Small intestine (tissue), 7 donors: ENCODE measurements around the gene ZDHHC14. TPM values are rescaled to one million over a fixed set of nuclear protein-coding genes. Genes with fewer than 3 reads are reported as not detected.
A peak's percentile ranks its signal among the peaks of the same experiment; 100 is the strongest.
"Not testable (repeated sequence)": the region's sequence is repeated elsewhere in the genome, so short reads cannot be mapped to it uniquely, and the experiment has no call there.

Experiments used
- DNase-seq, 2 donors: peaks; one replicate each; pipeline versions ENCODE4 v3.0.0 to v3.0.0-alpha.2; 2013
- FAIRE-seq: peaks from 2 replicates; lab custom pipeline; 2012; peaks lifted over from hg19 to GRCh38; lab: Jason Lieb, UNC
- H3K27ac ChIP-seq, 3 donors: one replicate each; pipeline ENCODE4 v1.5.1; 2013; ENCODE audit warnings: low read length in 2 of 3, mild to moderate bottlenecking in 2 of 3, control low read depth in 1 of 3, inconsistent platforms in 1 of 3, low read depth in 1 of 3, moderate library complexity in 1 of 3
- H3K27me3 ChIP-seq, 3 donors: one replicate each; pipeline ENCODE4 v1.6.1; 2013; ENCODE audit warnings: low read length in 3 of 3, inconsistent platforms in 1 of 3; ENCODE audit not compliant: control insufficient read depth in 3 of 3, insufficient read depth in 3 of 3
- H3K36me3 ChIP-seq, 3 donors: one replicate each; pipeline ENCODE4 v1.6.1; 2013; ENCODE audit warnings: low read length in 3 of 3, inconsistent platforms in 1 of 3, low read depth in 1 of 3, mild to moderate bottlenecking in 1 of 3, moderate library complexity in 1 of 3; ENCODE audit not compliant: control insufficient read depth in 3 of 3, insufficient read depth in 2 of 3
- H3K4me1 ChIP-seq, 3 donors: one replicate each; pipeline ENCODE4 v1.6.1; 2013; ENCODE audit warnings: low read length in 2 of 3, inconsistent platforms in 1 of 3, low read depth in 1 of 3, mild to moderate bottlenecking in 1 of 3, moderate library complexity in 1 of 3; ENCODE audit not compliant: control insufficient read depth in 3 of 3, insufficient read depth in 2 of 3
- H3K4me3 ChIP-seq, 3 donors: one replicate each; pipeline ENCODE4 v1.5.1; 2013; ENCODE audit warnings: low read length in 3 of 3, control low read depth in 1 of 3, inconsistent platforms in 1 of 3, low read depth in 1 of 3, mild to moderate bottlenecking in 1 of 3, moderate library complexity in 1 of 3
- H3K9me3 ChIP-seq, 2 donors: one replicate each; pipeline ENCODE4 v1.6.1; 2013; ENCODE audit warnings: low read depth in 1 of 2, low read length in 1 of 2; ENCODE audit not compliant: control insufficient read depth in 2 of 2, insufficient read depth in 1 of 2
- WGBS, 3 donors: extraction: QIAGEN DNeasy Blood & Tissue Kit; methylation state at CpG; one replicate each; pipeline ENCODE4 v1.1.7; 2013; 5-methylcytosine and 5-hydroxymethylcytosine counted together
- polyA plus RNA-seq, 4 donors: library from polyadenylated mRNA; stranded (reverse) in 3 of 4; unstranded in 1 of 4; fragments of 200-250 nt in 3 of 4; fragments of 120-200 nt in 1 of 4; gene quantifications; one replicate each; pipeline versions ENCODE4 v1.2.1 to v1.2.3, GENCODE V29; 2013
- donor health status: healthy with polysubstance abuse.
- donor health status: control.
- donor health status: control.
- donor health status: Bipolar disorder and iron deficiency.
- donor health status: healthy.

Gene ZDHHC14
- polyA plus RNA-seq, 4 donors = 3.4 to 27.7 (median 10.3) TPM

DNA sequence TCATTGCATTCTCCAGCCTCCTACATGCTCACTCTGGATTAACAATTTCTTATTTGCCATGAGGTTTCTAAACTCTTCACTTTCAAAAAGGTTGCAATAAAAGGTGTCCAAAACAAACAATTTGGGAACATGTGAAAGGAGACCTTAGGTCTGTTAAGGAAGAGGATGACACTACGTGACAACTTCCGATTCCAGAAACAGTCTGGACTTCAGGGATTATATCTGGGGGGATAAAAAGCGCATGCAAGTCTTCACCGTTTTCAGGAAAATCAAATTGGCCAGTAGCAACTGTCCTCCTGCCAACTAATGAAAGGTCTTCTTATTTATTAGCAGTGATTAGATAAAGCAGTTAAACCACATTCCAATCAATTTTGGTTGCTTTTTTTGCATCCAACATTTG, 1.8 kb downstream of the ZDHHC14 start:
- Histone ChIP-seq H3K27me3 (no peaks in the 10 kb centered on the region), H3K4me1 (peaks cover 5 to 17% (median 8%) of the 10 kb centered on the region in 3 donors), H3K36me3 (peaks cover 0 to 6% (median 0%) of the 10 kb centered on the region in 3 donors), H3K27ac (peak overlapping the region in 1 of 3 donors; percentile 84), H3K9me3 (no peaks in the 10 kb centered on the region), H3K4me3 (peak overlapping the region in 2 of 3 donors; percentile 85 to 99)
- FAIRE-seq = no peak
- WGBS, 3 donors = 20 to 49% (median 44%) methylated on average over 4 of the region's 4 CpGs
- DNase-seq = no peak

DNA sequence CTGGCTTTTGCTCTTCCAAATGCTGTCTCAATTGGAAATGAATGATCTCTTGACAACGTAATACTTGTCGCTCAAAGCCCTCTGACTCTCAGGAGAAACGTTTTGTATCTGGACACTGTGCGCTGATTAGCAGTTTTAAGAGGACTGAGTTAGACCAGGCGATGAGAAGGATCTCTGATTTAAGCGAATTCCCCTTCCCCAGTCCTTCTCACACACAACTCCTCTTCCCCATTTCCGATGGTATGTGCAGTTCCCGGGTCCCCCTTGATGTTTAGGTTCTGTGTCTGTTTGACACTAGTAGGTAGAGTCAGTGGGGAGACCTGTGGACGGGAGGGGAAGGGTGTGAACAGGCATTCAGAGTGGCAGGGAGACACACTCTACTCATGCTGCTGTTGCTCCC, 2.5 kb downstream of the ZDHHC14 start:
- WGBS, 3 donors = 73 to 79% (median 77%) methylated on average over 9 of the region's 9 CpGs
- Histone ChIP-seq H3K9me3 (no peaks in the 10 kb centered on the region), H3K27me3 (no peaks in the 10 kb centered on the region), H3K4me3 (peak overlapping the region in 2 of 3 donors; percentile 85 to 99), H3K36me3 (peaks cover 0 to 6% (median 0%) of the 10 kb centered on the region in 3 donors), H3K27ac (no peak overlapping the region), H3K4me1 (peaks cover 5 to 17% (median 8%) of the 10 kb centered on the region in 3 donors)
- DNase-seq = no peak
- FAIRE-seq = no peak

DNA sequence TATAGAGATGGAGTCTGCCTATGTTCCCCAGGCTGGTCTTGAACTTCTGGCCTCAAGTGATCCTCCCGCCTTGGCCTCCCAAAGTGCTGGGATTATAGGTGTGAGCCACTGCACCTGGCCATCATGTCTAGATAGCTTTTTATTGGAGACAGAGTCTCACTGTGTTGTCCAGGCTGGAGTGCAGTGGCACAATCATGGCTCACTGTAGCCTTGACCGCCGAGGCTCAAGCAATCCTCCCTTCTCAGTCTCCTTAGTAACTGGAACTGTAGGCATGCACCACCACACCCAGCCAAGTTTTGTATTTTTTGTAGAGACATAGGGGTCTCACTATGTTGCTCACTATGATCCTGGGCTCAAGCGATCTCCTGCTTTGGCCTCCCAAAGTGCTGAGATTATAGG, 4.0 kb downstream of the ZDHHC14 start:
- H3K36me3 ChIP-seq, FAIRE-seq: not testable (repeated sequence)
- WGBS, 3 donors = 96% methylated on average over 4 of the region's 4 CpGs

DNA sequence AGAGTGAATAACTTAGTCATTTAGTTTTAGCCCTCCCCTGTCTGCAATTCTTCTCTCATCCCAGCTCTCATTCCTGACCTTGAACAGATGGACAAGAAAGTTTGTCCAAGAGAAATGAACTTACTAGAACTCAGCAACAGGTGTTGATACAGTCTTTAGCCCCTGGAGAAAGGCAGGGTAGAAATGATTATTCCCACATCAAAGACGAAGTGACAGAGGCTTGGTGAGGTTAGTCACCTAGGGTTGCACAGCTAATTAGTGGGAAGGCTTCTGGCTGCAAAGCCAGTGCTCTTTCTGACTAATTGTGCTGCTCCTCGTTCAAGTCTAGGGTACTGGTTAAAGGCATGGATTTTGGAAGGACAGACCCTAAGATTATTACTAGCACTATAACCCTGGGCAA, 4.5 kb downstream of the ZDHHC14 start:
- H3K4me3 ChIP-seq = no peak overlapping the region
- H3K27me3 ChIP-seq = no peaks in the 10 kb centered on the region
- FAIRE-seq (no peak), DNase-seq (no peak)
- H3K9me3 ChIP-seq = peaks cover 0 to 2% of the 10 kb centered on the region in 2 donors
- H3K4me1 ChIP-seq = peaks cover 5 to 14% (median 8%) of the 10 kb centered on the region in 3 donors
- 25 to 44% (median 30%) methylated on average over 2 of the region's 2 CpGs for WGBS, 3 donors
- H3K27ac ChIP-seq = no peak overlapping the region
- peaks cover 0 to 6% (median 0%) of the 10 kb centered on the region in 3 donors for H3K36me3 ChIP-seq

More for the DNA sequence above, 4.0 kb downstream of the ZDHHC14 start:
- H3K4me1 ChIP-seq = peaks cover 5 to 14% (median 8%) of the 10 kb centered on the region in 3 donors
- DNase-seq, H3K4me3 ChIP-seq, H3K27me3 ChIP-seq, H3K27ac ChIP-seq, H3K9me3 ChIP-seq: not testable (repeated sequence)

DNA sequence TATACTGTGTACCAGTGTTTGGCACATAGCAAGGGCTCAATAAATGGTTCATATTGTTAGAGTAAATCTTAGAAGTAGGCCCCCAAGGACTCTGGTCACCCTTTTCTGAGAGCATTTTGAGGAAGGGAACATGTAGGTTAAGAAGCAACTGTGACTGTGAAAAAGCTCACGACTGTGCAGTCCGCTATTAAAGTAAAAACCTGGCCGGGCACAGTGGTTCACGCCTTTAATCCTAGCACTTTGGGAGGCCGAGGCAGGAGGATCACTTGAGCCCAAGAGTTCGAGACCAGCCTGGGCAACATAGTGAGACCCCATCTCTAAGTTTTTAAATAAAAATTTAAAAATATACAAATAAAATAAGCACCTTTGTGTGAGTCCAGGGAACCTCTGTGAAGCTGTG, 5.0 kb downstream of the ZDHHC14 start:
- FAIRE-seq (no peak), DNase-seq (no peak)
- WGBS, 3 donors = 93 to 98% (median 97%) methylated on average over 6 of the region's 6 CpGs
- Histone ChIP-seq H3K36me3 (peaks cover 0 to 6% (median 0%) of the 10 kb centered on the region in 3 donors), H3K27me3 (no peaks in the 10 kb centered on the region), H3K27ac (no peak overlapping the region), H3K4me1 (peaks cover 5 to 14% (median 8%) of the 10 kb centered on the region in 3 donors), H3K4me3 (no peak overlapping the region), H3K9me3 (peaks cover under 1 to 5% of the 10 kb centered on the region in 2 donors)

DNA sequence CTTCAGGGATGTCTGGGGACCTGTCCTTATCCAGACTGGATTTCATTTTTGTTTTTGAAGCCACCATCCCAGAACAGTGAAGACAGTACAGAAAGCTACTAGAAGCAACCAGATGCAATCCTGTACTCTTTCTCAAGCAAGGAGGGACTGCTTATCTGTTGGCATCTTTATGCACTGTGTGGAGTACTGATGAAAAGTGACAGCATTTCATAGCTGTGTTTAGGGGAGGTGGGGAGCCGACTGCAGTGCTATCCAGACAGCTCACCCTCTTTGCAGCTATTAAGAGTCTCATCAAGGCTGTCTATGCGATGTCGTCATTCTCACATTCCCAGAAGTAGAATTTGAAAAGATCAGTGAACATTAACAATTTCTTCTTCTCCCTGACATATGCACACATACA, 5.5 kb downstream of the ZDHHC14 start:
- WGBS, 3 donors = 85 to 91% (median 88%) methylated on average over 3 of the region's 3 CpGs
- DNase-seq (no peak), FAIRE-seq (no peak)
- no peaks in the 10 kb centered on the region for H3K27me3 ChIP-seq
- no peak overlapping the region for H3K4me3 ChIP-seq
- H3K9me3 ChIP-seq = peaks cover 1 to 9% of the 10 kb centered on the region in 2 donors
- H3K4me1 ChIP-seq = peaks cover 5 to 14% (median 8%) of the 10 kb centered on the region in 3 donors
- H3K27ac ChIP-seq = no peak overlapping the region
- peaks cover 0 to 6% (median 0%) of the 10 kb centered on the region in 3 donors for H3K36me3 ChIP-seq

DNA sequence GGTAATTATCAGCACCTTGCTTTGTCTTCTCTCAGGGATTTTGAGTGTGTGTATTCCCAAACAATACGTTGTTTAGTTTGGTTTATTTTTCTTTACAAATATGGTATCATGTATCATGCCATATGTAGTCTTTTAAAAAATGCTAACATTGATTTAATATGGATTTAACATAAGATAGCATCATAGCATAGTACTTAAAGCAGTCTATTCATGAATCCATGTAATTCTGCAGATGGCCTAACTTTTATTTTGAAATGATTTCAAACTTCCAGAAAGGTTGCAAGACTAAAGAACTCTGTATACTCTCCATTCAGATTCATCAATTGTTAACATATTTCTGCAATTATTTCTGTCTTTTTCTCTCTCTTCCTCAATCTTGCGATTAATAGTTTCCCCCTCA, 7.9 kb downstream of the ZDHHC14 start:
- peaks cover 0 to 6% (median 0%) of the 10 kb centered on the region in 3 donors for H3K36me3 ChIP-seq
- DNase-seq (no peak), FAIRE-seq (no peak)
- H3K4me1 ChIP-seq = peaks cover 2 to 16% (median 7%) of the 10 kb centered on the region in 3 donors
- no peaks in the 10 kb centered on the region for H3K27me3 ChIP-seq
- no peak overlapping the region for H3K4me3 ChIP-seq
- no peak overlapping the region for H3K27ac ChIP-seq
- H3K9me3 ChIP-seq = peaks cover 1 to 13% of the 10 kb centered on the region in 2 donors
- 90 to 97% (median 95%) methylated on average over 2 of the region's 2 CpGs for WGBS, 3 donors

DNA sequence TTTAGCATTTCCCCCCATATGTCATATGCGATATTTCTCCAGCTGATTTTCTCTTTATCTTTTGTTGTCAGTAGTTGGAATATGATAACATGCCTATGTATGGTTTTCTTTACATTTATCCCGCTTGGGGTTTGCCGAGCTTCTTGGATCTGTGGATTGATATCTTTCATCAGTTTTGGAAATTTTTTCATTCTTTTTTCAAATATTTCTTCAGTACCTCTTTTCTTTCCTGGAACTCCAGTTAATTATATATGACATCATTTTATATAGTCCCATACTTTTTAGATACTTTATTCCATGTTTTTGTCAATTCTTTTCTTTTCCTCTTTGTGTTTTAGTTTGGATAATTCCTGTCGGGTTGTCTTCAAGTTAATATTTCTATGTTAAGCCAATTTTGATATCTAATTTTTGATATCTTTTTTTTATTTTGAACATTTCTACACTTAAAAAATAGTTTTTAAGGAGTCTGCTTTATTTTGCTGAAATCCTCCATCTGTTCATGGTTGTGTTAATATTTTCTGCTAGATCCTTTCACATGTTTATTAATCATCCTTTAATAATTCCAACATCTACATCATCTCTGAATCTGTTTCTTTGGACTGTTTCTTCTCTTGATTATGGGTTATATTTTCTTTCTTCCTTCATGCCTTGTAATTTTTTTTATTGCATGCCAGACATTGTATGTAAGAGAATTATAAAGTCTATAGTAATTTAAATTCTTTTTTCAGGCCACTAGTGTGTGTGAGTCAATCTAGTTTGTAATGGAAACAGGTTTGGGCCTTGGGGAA, 9.5 kb downstream of the ZDHHC14 start:
- FAIRE-seq (peak; percentile 33), DNase-seq (no peak)
- no peak overlapping the region for H3K4me3 ChIP-seq
- no peaks in the 10 kb centered on the region for H3K27me3 ChIP-seq
- H3K36me3 ChIP-seq = peaks cover 0 to 2% (median 0%) of the 10 kb centered on the region in 3 donors
- peaks cover 5 to 26% (median 7%) of the 10 kb centered on the region in 3 donors for H3K4me1 ChIP-seq
- H3K27ac ChIP-seq = no peak overlapping the region
- WGBS, 3 donors = 96 to 98% (median 98%) methylated on average over 4 of the region's 4 CpGs
- peaks cover 1 to 13% of the 10 kb centered on the region in 2 donors for H3K9me3 ChIP-seq
